GM12872 (cell line): ENCODE measurements around the gene WFIKKN2.

Experiments used
- TF ChIP-seq, protein P1 (sequence below): IDR thresholded peaks from 3 replicates; pipeline ENCODE4 v1.5.1; 2011; ENCODE audit warnings: low read depth, mild to moderate bottlenecking, low read length, moderate library complexity; ENCODE audit not compliant: insufficient read depth

The WFIKKN2 gene

DNA sequence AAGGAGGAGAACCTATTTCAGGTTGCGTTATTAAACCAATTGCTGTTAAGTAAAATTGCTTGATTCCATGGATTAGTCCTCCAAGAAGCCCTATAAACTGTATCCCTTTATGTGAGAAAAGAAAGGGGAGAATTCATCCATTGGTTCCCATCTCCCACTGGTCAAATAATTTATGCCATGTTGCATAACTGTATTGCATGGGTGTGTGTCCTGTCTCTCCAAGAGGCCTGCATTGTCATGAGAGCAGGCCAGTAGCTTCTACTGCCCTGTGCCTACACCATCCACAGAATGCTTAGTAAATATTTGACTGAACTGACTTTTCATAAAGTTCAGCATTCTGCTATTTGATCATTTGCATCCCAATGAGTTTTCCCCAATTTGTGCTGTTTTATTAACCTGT lies 42.5 kb downstream of the WFIKKN2 start:
- TF ChIP-seq, protein P1, sequence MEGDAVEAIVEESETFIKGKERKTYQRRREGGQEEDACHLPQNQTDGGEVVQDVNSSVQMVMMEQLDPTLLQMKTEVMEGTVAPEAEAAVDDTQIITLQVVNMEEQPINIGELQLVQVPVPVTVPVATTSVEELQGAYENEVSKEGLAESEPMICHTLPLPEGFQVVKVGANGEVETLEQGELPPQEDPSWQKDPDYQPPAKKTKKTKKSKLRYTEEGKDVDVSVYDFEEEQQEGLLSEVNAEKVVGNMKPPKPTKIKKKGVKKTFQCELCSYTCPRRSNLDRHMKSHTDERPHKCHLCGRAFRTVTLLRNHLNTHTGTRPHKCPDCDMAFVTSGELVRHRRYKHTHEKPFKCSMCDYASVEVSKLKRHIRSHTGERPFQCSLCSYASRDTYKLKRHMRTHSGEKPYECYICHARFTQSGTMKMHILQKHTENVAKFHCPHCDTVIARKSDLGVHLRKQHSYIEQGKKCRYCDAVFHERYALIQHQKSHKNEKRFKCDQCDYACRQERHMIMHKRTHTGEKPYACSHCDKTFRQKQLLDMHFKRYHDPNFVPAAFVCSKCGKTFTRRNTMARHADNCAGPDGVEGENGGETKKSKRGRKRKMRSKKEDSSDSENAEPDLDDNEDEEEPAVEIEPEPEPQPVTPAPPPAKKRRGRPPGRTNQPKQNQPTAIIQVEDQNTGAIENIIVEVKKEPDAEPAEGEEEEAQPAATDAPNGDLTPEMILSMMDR: no peak

DNA sequence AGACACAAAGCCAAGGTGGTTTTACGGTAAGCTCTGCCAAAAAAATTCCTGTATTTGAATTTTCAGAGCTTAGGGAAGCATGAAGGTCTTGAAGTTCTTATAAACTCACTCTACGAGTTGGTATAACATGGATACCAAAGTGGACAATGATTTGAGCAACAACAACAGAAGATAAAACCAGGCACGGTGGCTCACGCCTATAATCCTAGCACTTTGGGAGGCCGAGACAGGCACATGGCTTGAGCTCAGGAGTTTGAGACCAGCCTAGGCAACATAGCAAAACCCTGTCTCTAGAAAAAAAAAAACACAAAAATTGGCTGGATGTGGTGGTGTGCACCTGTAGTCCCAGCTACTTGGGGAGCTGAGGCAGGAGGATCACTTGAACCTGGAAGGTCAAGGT lies 43.7 kb downstream of the WFIKKN2 start:
- TF ChIP-seq, protein P1: no peak

DNA sequence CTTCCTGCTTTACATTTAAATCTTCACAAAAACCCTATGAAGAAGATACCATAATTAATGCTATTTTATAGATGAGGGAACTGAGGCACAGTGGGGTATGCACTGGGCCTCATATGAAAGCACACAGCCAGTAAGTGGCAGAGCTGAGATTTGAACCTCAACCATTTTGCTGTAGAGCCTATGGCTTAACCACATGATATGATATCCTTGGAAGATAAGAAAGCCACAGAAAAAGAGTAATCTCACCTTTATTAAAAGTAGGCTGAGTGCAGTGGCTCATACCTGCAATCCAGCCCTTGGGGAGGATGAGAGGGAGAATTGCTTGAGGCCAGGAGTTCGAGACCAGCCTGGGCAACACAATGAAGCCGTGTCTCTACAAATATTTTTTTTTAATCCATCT lies 45.8 kb downstream of the WFIKKN2 start:
- TF ChIP-seq, protein P1: no peak

DNA sequence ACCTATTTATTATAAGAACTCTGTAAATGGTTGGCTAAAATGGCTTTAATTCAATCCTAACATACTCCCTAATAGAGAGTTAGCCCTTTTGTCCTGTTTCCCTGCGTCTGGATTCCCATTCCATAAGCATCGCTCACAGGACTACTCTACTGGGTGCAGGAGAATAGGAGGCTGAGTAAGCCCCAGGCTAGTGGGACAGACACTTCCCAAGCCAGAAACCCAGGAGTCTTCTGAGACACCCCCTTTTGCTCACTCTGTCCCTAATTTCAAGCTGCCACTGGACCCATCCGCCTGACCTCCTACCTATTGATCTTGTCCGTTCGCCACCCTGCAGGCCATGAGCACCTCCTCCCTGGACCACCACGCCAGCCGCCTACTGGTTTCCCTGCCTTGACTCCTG lies 47.5 kb downstream of the WFIKKN2 start:
- TF ChIP-seq, protein P1: no peak

DNA sequence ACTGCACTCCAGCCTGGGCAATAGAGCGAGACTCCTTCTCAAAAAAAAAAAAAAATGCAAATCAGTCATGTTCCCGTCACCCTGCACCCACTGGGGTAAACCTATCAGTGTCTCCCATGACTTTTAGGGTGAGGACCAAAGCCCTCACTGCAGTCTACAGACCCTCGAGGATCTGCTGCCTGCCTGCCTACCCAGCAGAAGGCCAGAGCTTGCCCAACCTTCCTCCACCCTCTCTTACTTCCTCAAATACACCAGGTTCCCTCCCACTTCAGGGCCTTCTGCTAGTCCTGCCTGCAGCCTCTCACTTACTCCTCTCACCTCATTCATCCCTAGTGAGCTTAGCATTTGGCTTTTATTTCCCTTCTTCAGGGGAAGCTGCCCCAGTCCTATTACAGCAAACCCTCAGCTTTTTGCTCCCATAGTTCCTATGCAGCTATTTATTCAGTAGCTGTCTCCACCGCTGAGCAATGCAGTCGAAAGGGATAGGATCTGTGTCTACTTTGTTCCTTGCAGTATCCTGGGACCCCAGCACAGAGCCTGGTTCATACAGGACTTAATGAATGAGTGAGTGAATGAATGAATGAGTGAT lies 48.6 kb downstream of the WFIKKN2 start:
- TF ChIP-seq, protein P1: no peak

DNA sequence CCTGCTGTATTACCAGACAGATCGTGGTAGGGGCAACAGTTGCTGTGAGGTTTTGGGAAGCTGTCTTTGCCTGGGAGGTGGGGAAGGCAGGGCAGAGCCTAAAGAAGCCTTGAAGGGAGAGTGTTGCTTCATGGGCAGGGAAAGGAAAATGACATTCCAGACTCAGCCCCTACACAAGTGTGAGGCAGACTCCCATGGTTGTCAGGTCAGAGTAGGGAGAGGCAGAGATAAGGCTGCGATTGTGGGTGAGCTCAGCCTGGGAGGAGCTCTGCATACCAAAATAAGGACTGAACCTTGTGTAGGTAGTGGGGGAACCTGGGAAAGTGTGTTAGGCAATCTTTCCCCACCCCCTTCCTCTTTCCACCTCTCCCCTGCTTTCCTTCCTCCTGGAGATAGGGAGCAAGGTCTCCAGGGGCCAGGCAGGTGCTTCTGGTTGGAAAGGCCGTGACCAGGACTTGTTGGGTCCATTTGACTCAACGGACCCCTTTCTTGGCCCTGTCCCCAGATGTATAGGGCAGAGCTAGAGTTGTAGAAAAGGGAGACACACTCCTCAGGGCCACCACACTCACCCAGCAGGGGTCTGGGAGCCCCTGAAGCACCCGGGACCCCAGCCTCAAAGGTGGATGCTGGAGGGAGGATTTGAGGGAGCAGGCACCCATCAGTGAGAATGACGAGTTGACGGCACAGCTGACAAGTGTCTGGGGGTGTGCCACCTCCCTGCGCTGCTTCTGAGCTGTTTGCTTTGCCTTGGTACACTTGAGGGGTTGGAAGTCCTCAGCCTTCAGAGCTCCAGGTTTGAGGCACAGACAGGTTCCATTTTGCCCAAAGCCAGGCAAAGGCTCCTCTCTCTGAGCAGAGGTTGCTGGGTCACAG lies 49.3 kb downstream of the WFIKKN2 start:
- TF ChIP-seq, protein P1: no peak

DNA sequence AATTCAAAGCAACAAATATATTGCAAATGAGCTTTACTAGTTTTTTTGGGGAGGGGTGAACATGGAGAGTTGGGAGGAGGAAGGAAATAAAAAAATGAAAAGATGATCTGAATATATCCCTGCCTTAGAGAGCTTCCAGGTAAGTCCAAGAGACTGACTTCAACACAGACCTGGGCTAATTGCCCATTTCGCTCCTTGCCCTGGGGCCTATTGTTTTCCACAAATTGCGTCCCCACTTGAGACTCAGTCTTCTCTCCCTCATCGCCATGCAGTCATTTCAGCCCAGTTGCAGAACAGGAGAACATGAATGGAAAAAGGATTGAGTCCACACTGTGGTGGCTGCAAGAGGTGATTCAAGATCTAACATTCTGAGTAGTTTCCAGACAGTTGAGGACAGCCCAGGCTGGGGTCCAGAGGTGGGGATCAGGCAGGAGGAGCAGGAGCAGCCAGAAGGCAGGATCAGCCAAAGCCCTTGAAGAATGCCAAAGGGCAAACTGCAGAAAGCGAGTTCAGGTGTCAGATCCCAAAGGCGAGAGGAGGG lies 52.4 kb downstream of the WFIKKN2 start:
- TF ChIP-seq, protein P1: no peak
